Stimulated activated CD4-positive, alpha-beta T cell treated with anti-CD3 and anti-CD28 coated beads, TNF-alpha, amount 100 ng/mL, for 48 hours (primary cell): Measurements from ENCODE around the gene HSD17B2.
"Not testable (repeated sequence)": the region's sequence is repeated elsewhere in the genome, so short reads cannot be mapped to it uniquely, and the experiment has no call there.

Experiments used
- DNase-seq, 3 donors: peaks; one replicate each; pipeline ENCODE4 v3.0.0-alpha.2; 2020; ENCODE audit warnings: low read depth in 3 of 3

Gene HSD17B2, protein sequence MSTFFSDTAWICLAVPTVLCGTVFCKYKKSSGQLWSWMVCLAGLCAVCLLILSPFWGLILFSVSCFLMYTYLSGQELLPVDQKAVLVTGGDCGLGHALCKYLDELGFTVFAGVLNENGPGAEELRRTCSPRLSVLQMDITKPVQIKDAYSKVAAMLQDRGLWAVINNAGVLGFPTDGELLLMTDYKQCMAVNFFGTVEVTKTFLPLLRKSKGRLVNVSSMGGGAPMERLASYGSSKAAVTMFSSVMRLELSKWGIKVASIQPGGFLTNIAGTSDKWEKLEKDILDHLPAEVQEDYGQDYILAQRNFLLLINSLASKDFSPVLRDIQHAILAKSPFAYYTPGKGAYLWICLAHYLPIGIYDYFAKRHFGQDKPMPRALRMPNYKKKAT

DNA sequence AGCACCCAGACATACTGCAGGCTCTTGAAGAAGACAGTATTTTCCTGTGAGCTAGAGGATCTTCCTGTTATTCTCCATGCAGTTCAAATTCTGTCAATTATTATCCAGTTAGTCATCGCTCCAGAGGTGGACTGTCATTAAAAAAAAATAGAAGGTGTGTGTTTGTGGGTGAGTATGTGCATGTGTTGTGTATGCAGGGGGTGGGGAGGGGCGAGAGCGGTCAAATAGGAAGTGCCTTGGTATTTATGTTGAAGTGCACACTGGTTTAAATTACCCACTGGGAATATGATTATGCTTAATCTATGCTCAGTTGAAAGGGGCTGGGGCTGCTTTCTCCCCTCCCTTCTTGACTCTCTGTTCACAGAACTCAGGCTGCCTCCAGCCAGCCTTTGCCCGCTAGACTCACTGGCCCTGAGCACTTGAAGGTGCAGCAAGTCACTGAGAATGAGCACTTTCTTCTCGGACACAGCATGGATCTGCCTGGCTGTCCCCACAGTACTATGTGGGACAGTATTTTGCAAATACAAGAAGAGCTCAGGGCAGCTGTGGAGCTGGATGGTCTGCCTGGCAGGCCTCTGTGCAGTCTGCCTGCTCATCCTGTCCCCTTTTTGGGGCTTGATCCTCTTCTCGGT is at the start of gene HSD17B2:
Gene HSD17B2 (plus strand): TSS at position 273 of the 632 bp plus-strand sequence. CDS start 172 bp downstream, at position 445.
- no peak for DNase-seq

DNA sequence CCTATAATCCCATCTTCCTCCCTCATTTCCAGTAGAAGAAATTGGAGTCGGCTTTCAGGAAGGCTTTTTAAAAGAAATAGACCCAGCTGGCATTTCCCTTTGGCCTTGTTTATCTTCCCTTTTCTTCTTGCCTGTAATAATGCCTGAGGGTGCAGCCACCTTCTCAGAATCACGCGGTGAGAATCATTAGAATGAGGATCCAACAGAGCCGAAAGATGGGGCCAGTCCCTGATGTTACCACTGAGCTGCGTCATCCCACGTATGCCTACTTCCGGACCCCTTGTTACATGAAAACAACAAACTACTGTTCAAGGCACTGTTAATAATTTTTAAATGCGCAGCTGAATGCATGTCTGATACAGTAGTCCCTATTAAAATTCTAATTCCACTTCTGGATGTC is 47.9 kb upstream of the HSD17B2 start:
- no peak for DNase-seq

DNA sequence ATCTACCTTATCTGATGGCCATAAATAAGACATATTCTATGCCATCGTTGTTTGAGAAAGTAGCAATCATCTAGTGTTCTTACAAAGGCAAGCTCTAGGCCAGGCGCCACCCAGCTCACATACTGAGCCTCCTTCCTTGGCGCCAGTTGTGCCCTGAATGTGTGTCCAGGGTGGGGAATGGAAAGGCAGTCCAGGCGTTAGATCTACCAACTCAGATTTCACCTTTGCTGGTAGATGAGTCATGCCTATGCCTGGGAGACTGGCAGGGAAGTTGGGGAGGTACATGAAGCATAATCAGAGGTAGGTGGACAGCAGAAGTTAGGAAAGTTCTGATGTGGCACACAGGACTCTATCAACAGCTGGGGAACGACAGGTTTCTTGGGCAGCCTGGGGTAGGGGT is 47.3 kb upstream of the HSD17B2 start:
- no peak for DNase-seq

DNA sequence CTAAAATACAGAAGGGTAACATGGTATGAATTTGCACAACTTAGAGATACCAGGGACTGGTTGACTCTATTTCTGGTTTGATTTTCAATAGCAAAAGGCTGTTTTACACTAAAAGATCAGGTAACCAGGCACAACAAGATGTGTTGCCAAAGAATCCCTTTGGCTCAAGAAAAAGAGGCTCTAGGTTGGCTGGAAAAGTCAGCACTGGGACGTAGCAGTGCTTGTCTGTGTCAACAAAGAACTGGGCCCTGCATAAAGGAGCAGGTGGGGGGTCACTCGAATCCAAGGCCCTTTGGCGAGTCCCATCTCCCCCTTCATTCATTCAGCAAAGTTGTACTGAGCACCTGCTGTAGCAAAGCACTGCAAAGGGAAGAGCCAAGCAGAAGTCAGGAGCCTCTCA is 42.2 kb upstream of the HSD17B2 start:
- no peak for DNase-seq

DNA sequence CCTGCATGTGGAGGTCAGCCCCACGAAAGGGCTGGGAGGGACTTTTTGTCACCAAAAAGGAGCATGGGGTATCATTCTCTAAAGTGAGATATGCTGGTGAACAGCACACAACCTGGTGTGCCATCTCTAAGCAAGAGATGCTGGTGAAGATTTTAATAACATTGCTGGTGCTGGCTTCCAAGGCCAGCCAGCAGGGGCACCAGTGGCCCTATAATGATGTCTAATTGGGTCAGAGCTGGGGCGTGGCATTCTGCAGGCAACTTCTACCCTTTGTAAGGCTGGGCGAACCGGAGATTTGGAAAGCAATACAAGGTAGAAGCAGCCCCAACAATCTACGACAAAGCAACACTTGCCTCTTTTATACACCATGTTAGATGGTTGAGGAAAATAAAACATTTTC is 40.6 kb upstream of the HSD17B2 start:
- DNase-seq = no peak

DNA sequence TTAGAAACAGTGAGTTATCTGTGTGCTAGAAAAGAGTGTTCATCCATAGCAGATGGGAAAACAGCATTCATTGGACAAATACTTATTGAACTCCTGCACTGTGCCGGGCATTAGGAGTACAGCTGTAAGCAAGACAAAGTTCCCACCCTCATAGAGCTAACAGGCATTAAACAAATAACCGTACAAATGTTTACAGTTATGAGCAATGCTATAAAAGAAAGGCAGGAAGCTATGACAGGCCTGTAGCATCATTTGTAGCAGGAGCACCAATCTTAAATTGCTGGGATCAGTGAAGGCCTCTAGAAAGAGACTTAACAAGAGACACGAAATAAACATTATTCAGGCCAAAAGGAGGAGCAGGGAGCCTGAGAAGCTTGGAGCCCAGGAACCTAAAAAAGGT is 39.4 kb upstream of the HSD17B2 start:
- no peak for DNase-seq

DNA sequence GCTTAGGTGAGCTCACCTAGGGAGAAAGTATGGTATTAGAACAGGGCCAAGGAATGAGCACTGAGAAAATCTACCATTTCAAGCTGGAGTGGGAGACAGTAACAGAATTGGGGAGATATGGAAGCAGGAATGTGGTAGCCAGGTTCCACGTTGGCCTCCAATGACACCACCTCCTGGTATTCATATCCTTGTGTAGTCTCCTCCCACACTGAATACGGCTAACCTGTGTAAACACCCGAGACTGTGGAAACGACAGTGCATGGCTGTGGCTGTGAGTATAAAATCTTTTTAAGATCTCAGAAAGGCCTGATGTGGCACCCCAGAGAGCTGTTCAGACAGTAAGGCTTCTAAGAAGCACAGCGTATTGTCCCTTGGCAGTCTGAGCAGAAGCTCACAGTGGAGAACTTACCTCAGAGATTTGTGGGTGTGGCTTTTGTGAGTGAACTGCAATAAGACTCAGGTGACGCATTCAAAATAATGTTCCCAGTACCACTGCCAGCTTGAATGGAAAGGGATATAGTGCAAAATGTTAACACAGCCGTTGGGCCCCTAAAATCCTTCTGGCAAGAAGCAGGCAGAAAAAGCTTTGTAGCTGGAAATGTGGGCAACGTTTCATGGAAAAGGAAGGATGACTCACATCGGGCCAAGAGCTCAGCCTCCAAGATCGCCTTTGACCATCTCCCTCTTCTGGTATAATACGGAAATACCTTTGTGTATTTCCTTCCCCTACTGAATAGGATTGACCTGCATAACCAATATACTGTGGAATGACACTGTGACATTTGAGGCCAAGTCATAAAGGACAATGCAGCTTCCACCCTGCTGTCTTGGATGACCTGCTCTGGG is 38.2 kb upstream of the HSD17B2 start:
- DNase-seq = no peak

DNA sequence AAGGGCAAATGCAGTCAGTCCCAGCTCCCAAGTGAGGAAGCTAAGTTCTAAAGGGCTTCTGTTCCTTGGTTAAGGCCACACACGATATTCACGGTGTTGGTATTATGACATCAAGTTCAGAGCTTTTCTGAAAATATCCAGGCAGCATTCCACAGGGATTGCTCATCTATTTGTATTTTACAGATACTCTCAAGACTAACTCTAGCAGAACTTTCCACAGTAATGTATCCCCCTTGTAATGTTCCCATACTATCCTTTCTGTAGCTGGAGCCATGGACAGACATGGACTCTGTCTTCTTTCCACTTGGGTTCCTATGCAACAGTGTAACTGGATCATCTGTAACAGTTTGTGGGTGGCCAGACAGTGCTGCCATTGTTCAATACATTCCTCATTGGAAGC is 37.3 kb upstream of the HSD17B2 start:
- no peak for DNase-seq

DNA sequence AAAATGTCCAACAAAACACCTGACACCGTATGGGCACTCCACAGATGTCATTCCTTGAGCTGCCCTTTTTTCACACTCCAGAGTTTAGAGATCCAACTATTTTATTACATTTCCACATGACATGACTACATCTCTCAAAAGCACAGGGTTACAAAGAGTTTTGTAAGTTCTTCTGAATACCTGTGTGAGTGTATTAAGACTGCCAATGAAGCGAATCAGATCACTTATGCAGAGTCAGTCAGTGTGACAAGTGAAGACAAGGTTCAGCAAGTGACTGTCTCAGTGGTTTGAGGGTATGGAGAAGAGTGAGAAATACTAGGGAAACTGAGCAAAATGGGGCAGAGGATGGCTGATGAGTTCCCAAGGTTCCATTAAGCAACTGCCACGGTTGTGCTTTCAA is 32.2 kb upstream of the HSD17B2 start:
- no peak for DNase-seq

DNA sequence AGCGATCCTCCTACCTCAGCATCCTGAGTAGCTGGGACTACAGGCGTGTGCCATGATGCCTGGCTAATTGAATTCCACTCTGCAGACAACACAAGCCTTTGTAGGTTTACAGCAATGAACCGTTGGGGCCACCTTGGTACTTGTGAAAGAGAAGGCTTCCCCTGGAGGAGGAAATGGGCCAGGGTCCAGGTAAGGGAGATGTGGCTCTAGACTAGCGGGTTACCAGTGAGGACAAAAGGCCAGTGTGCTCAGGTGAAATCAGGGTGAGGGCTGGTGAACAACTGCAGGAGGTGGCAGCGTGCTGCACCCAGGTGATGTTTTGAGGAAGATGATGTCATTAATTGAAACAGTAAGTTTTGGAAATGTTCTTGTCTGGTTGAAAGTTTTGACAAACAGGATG is 30.5 kb upstream of the HSD17B2 start:
- DNase-seq = no peak

DNA sequence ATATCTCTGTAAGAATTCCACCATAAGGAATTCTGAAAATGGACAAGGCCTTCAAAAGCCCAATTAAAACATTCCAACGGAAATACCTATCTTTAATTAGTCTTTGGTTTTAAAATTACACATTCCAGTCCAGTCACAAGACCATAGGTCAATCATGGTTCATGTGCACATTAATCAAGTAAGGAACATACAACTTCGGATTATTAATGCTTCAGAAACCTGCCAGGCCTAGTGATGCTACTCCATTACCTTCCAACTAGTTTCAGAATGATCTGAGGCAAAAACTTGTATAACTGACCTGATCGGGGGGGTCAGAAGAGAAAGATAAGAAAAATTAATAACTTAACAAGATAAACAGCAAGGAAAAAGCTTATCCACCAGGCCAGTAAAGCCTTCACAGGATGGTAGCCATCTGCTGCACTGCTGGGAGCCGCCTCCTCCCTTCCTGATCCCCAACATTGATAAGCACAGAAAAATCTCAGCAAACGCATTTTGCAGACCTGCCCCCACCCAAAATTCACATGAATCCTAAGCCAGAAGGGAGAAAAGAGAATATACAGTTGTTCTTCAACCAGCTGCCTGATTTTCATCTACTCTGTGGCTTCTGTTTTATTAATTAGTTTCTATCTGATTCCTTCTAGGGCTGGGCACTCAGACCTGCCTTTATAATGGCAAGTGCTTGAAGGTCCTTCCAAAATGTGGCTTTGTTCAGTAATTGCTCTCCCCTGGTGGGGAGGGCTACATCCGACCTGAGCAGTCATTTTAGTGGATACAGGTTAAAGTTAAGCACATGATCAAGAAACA is 29.8 kb upstream of the HSD17B2 start:
- DNase-seq = no peak

DNA sequence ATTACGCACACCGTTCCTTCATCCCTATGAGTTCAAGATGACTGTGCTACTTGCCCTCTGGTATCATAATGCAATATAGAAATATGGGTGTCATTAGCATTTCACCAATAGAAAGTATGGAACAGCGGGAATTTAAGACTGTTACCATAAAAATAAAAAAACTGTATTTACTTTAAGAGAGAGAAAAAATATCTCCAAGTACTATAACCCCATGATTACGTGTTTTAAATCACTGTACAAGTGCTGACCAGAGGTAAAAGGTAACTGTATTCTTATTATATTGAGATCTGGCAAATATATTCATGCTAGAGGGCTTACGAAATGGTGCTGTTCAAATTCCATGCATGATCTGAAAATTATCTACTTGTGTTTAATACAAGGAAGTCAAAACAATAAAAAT is 29.0 kb upstream of the HSD17B2 start:
- no peak for DNase-seq

DNA sequence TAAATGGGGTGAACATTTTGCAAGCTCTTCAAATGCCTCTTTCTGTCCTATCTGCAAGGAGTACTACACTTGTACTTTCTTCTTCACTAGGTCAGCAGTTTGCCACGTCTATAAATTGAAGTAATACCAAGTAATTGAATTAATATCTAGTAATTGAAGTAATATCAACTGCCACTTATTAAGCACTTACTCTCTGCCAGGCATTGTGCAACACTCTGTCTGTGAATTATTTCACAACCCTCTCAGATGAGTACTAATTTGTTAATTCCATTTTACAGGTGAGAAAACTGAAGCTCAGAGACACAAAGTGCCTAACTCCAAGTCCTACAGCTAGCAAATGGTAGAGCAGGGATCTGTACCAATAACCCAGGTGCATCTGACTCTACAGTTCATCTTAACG is 27.9 kb upstream of the HSD17B2 start:
- no peak for DNase-seq

DNA sequence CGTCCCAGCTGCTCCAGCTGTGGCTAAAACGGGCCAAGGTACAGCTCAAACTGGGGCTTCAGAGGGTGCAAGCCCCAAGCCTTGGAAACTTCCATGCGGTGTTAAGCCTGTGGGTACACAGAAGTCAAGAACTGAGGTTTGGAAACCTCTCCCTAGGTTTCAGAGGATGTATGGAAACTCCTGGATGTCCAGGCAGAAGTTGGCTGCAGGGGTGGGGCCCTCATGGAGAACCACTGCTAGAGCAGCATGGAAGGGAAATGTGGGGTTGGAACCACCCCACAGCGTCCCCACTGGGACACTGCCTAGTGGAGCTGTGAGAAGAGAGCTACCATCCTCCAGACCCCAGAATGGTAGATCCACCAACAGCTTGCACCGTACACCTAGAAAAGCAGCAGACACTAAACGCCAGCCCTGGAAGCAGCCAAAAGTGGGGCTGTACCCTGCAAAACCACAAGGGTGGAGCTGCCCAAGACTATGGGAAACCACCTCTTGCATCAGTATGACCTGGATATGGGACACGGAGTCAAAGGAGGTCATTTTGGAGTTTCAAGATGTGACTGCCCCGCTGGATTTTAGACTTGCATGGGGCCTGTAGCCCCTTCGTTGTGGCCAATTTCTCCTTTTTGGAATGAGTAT is 26.0 kb upstream of the HSD17B2 start:
- no peak for DNase-seq

DNA sequence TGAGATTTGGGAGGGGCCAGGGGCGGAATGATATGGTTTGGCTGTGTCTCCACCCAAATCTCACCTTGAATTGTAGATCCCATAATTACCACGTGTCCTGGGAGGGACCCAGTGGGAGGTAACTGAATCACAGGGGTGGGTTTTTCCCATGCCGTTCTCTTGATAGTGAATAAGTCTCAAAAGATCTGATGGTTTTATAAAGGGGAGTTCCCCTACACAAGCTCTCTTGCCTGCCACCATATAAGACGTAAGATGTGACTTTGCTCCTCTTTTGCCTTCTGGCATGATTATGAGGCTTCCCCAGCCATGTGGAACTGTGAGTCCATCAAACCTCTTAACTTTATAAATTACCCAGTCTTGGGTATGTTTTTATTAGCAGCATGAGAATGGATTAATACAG is 25.3 kb upstream of the HSD17B2 start:
- DNase-seq = not testable (repeated sequence)

DNA sequence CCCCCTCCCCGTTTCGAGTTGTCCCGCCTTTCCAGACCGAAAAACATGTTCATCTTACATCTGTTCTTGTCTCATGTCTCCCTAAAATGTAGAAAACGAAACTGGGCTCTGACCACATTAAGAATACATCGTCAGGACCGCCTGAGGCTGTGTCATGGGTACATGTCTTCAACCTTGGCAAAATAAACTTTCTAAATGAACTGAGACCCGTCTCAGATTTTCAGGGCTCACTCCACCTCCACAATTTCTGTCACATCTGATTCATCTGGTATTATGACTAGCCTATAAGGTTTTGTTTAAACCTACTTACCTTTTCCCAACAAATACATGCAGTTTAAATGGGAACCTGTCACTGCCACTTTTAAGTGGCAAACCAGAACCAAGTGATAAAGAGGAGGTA is 24.4 kb upstream of the HSD17B2 start:
- DNase-seq = no peak

DNA sequence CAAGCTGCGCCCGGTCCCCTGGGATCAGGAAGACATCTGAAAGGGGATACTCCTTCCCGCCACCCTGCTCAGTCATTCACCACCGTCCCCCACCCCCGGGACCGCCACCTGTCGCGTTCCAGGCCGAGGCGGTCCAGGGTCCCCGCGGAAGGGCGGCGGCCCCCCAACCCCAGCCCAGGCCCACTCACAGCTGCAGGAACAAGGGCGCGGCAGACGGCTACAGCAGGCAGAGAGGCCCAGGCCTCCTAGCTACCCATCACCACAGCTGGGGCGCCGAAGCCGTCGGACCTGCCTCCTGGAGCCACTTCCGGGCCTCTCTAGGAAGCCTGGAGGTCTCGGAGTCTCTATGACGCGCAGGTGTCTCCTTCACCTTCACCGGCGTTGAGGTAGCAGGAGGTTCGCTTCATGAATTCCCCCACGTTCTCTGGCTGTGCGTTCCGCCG is 23.8 kb upstream of the HSD17B2 start, which contains the start of gene SDR42E1:
Gene SDR42E1 (minus strand): TSS at position 272 of the 443 bp plus-strand sequence. CDS start 10,612 bp downstream, outside the sequence.
- peak; percentile 8 to 53 (median 50) for DNase-seq

DNA sequence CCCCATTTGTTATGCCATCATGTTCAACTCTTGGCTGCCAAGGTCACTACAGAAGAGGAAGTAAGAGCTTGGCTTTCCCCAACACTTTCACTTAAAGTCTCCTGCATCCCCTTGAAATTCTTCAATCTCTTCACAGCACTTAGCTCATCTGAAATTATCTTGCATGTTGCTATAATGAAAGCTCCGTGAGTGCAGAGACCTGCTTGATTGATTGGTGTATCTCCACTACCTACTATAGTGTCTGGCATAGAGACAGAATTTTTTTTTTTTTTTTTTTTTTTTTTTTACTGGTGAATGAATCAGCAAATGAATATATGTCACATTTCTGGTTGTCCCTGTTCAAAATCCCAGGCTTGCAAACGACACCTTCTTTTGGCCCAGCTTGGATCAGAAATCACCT is 21.9 kb upstream of the HSD17B2 start:
- DNase-seq = no peak

DNA sequence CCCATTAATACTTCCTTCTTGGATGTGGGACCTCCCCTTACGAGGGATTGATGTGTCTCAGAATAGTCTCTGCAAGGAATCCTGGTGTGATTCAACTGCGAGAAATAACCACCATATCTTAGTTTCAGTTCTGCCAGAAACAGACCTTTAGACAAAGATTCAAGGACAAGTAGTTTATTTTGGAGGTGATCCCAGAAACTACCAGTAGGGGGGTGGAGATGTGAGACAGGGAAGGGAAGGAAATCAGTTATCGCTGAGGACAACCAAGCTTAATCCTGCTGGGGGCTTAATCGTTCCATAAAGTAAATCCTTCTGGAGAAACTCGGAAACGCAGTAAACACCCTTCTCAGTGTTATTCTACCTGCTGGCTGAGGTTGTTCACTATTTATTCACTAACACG is 18.8 kb upstream of the HSD17B2 start:
- DNase-seq = no peak

DNA sequence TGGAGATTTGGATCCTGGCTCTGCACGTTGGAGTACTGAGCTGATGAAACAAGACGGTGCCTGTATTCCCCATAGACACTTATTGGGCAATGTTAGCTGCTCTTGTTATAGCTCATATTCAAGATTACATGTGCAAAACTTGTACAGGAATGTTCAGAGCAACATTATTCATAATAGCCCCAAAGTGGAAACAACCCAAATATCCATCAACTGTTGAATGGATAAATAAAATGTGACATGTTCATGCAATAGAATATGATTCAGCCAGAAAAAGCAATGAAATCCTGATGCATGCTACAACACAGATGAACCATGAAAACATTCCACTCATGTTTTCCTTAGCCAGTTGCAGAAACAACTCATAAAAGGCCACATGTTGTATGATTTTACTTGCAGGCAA is 18.1 kb upstream of the HSD17B2 start:
- no peak for DNase-seq
